Right cardiac atrium (tissue), 5 donors: Measurements from ENCODE around the gene CAMTA1. TPM values are rescaled to one million over a fixed set of nuclear protein-coding genes. Genes with fewer than 3 reads are reported as not detected.
A peak's percentile ranks its signal among the peaks of the same experiment; 100 is the strongest.

Experiments used
- ATAC-seq, 2 donors: fragments of 200-7000 bp; cut with Tn5 transposase; one replicate each; pipeline versions ENCODE4 v1.8.0 to v1.9.1; 2020; ENCODE audit warnings: moderate library complexity in 2 of 2, mild to moderate bottlenecking in 1 of 2
- DNase-seq, 3 donors: peaks; one replicate each; pipeline ENCODE4 v3.0.0-alpha.2; 2020
- H3K27ac ChIP-seq: one replicate; pipeline ENCODE4 v1.5.1; 2013; ENCODE audit warnings: mild to moderate bottlenecking, low read length, control low read depth, moderate library complexity
- H3K27me3 ChIP-seq: one replicate; pipeline ENCODE4 v1.6.1; 2013; ENCODE audit not compliant: control insufficient read depth, insufficient read depth
- H3K4me1 ChIP-seq: one replicate; pipeline ENCODE4 v1.6.1; 2013; ENCODE audit warnings: low read length; ENCODE audit not compliant: control insufficient read depth, insufficient read depth
- H3K4me3 ChIP-seq: one replicate; pipeline ENCODE4 v1.5.1; 2013; ENCODE audit warnings: low read length, control low read depth
- H3K9me3 ChIP-seq: one replicate; pipeline ENCODE4 v1.6.1; 2013; ENCODE audit warnings: low read length; ENCODE audit not compliant: control insufficient read depth
- WGBS: extraction: QIAGEN DNeasy Blood & Tissue Kit; methylation state at CpG from one replicate; pipeline ENCODE4 v1.1.7; 2013; 5-methylcytosine and 5-hydroxymethylcytosine counted together
- intact Hi-C, 4 donors: fragments of 100-400 bp; cut with DNase I; formaldehyde crosslinking; loops; one replicate each; pipeline versions ENCODE4 v1.11.0 to v1.14.0; 2022 to 2023
- polyA plus RNA-seq: library from polyadenylated mRNA; stranded (reverse); fragments of 200-250 nt; gene quantifications from one replicate; pipeline ENCODE4 v1.2.3, GENCODE V29; 2013
- total RNA-seq, 4 donors: library from RNA; stranded (reverse); fragmentation: NEBNext Ultra II Directional; extraction: Animal tissue kit (Norgen Biotek cat#: 25700); gene quantifications; one replicate each; pipeline ENCODE4 v1.2.1, GENCODE V29; 2021
- donor health status: healthy with polysubstance abuse.
- donor health status: DM: no; HTN: yes; CAD: no.
- donor health status: DM: no; HTN: no; CAD: no.
- donor health status: DM: no; HTN: yes; CAD: no; lungs with severe emphysema.
- donor health status: DM: yes; HTN: yes; CAD: no.

CAMTA1 gene
- total and polyA plus RNA-seq, 5 donors = 155 to 334 (median 164) TPM

DNA sequence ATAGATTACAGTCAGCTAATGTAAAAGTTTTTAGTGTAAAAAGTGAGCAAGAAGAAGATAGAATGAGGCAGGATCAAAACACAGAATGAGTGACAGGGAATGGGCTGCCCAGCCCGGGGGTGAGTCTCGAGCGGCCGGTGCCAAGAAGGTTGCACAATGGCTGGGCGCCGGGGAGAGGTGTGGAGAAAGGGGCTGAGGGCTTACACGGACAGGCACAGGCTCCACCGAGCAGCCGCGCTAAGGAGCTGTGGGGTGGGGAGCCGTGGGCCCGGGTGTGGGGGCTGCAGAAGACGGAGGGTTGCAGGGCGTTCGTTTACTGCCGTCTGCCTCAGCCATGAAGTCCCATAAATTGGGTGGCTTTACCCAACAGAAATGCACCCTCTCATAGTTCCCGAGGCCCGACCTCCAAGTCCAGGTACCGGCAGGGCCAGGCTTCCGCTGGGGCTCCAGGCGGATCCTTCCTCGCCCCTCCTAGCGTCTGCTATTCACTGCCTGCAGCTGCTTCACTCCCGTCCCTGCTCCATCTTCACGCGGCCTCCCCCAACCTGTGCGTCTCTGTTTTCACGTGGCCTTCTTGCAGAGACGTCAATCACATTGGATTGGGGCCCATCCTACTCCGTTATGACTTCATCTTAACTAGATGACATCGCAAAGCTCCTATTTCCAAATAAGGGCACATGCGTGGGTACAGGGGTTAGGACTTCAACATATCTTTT, 277.2 kb downstream of the CAMTA1 start:
- 85% methylated on average over 32 of the region's 32 CpGs for WGBS

DNA sequence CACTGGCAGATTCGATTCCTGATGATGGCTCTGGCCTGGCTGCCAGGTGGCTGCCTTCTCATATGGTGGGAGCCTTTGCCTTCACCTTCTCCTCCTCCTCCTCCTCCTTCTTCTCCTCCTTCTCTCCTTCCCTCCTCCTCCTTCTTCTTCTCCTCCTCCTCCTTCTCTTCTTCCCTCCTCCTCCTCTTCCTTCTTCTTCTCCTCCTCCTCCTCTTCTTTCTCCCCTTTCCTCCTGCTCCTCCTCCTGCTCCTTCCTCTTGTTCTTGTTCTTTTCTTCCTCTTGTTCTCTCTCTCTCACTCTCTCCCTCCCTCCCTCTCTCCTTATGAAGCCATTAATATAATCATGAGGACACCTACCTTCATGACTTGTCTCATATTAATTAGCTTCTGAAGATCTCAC, 278.7 kb downstream of the CAMTA1 start:
- no peak for DNase-seq
- Histone ChIP-seq H3K9me3 (no peaks in the 10 kb centered on the region), H3K27me3 (no peaks in the 10 kb centered on the region), H3K4me1 (no peaks in the 10 kb centered on the region), H3K27ac (no peak overlapping the region), H3K4me3 (no peak overlapping the region)
- ATAC-seq = no peak
- intact Hi-C loops = loop anchor here in 1 of 4 donors (10.0 kb wide), 2 partner anchors 339 to 581 kb away; no protein-coding TSS in a partner anchor
- WGBS = 77% methylated on average over 1 of the region's 1 CpG

More for the DNA sequence above, 277.2 kb downstream of the CAMTA1 start:
- Histone ChIP-seq H3K4me3 (no peak overlapping the region), H3K4me1 (no peaks in the 10 kb centered on the region), H3K9me3 (no peaks in the 10 kb centered on the region), H3K27me3 (no peaks in the 10 kb centered on the region), H3K27ac (no peak overlapping the region)
- intact Hi-C loops = loop anchor here in 1 of 4 donors (10.0 kb wide), 2 partner anchors 338 to 582 kb away; no protein-coding TSS in a partner anchor
- no peak for DNase-seq
- ATAC-seq = no peak

DNA sequence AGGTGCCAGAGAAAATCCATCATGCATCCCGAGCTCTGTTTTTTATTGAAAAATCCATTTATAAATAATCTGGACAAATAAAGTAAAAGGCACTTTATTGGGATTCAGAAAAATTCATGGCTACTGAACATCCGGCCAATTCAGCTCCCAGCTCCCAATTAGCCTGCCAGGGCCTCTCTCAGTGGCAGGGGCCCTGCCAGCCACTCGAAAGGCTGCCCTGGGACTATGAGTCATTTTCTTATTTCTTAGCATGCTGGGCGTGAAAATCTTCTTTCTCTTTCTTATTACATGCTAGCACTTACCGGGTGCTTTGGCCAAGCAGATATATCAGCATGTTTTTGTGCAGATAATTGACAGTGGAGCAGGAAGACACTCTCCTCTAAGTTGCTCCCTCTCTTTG, 283.3 kb downstream of the CAMTA1 start:
- no peaks in the 10 kb centered on the region for H3K9me3 ChIP-seq
- ATAC-seq = no peak
- intact Hi-C loops = loop anchor here in 2 of 4 donors (5.0 to 10.0 kb wide), 3 partner anchors 341 to 576 kb away; no protein-coding TSS in a partner anchor
- WGBS = 88% methylated on average over 5 of the region's 5 CpGs
- H3K27ac ChIP-seq = no peak overlapping the region
- H3K4me3 ChIP-seq = no peak overlapping the region
- no peaks in the 10 kb centered on the region for H3K27me3 ChIP-seq
- no peaks in the 10 kb centered on the region for H3K4me1 ChIP-seq
- no peak for DNase-seq

DNA sequence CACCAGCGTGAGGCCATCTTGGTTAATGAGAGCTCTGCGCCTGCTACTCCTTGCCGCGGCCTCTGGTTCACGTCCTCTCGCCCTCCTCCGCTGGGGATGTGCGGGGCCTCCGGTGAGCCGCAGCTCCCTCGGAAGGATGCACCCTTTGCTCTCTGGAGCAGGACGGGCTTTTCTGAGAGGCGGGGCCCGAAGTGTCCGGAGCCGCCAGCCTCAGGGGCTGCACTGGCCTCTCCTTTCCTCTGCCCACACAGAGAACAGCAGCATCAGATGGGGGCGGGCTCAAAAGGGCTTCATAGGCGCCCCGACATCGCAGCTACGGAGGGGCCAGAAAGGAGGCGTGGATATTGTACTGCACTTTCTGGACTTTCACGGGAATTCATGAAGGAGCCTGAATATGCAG, 284.7 kb downstream of the CAMTA1 start:
- peak overlapping the region; percentile 8 for H3K4me3 ChIP-seq
- H3K9me3 ChIP-seq = no peaks in the 10 kb centered on the region
- peak; percentile 43 to 71 for ATAC-seq
- no peaks in the 10 kb centered on the region for H3K27me3 ChIP-seq
- WGBS = 6% methylated on average over 23 of the region's 23 CpGs
- intact Hi-C loops = loop anchor here (2.0 to 10.0 kb wide), 5 partner anchors 275 to 575 kb away; no protein-coding TSS in a partner anchor
- no peak overlapping the region for H3K27ac ChIP-seq
- H3K4me1 ChIP-seq = no peaks in the 10 kb centered on the region
- DNase-seq = peak in 1 of 3 donors; percentile 54

DNA sequence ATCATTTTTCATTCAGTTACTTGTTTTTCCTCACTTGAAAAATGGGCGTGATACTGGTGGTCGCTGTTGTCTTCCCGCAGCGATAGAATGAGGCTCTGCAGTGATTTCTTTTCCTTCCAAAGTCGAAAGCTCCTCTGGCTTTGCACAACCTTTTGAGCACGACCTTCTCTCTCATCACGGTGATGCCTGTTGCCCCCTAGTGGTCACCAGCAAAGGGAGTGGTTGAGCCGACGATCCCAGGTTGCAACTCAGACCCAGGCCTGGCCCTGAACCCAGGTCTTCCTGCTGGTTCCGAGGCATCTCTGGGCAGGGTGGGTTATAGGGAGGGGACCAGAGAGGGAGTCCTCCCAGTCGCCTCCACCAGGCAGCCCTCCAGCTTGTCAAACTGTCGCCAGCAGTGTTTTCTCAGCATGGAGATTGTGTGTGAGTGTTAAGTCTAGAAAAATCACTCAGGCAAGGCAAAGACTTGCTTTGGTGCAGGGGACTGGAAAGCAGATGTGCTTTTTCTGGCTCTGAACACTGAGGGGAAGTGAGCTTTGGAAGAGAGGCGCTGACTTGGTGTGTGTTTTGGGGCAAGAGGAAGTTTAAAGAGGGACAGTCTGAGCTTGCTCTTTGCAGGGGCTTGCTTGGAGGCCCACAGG, 285.3 kb downstream of the CAMTA1 start:
- H3K4me1 ChIP-seq = no peaks in the 10 kb centered on the region
- 9% methylated on average over 13 of the region's 13 CpGs for WGBS
- H3K9me3 ChIP-seq = no peaks in the 10 kb centered on the region
- no peaks in the 10 kb centered on the region for H3K27me3 ChIP-seq
- no peak overlapping the region for H3K27ac ChIP-seq
- peak overlapping the region; percentile 8 for H3K4me3 ChIP-seq
- peak; percentile 77 to 92 for ATAC-seq
- intact Hi-C loops = loop anchor here (2.0 to 10.0 kb wide), 3 partner anchors 276 to 346 kb away; no protein-coding TSS in a partner anchor
- DNase-seq = peak; percentile 54 to 71 (median 66)

DNA sequence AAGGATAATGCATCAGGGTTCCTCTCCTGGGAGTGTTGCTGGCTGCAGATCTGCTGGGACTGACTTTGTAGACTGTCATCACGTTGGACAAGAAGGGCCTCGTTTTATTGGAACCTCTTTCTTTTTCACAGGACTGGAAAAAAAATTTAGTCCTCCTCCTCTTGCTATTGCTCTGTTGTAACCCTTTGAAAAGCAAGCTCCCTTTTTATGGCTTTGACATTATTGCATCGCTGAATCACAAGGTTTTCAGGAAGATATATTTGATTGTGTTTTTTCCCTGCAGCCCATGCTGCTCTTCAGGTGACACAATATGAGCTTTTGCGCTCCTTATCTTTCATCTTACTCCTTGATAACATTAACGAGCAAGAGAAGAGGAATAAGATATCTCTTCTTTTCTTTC, 290.9 kb downstream of the CAMTA1 start:
- DNase-seq (no peak), ATAC-seq (no peak)
- Histone ChIP-seq H3K4me3 (no peak overlapping the region), H3K4me1 (no peaks in the 10 kb centered on the region), H3K27me3 (no peaks in the 10 kb centered on the region), H3K9me3 (no peaks in the 10 kb centered on the region), H3K27ac (no peak overlapping the region)
- intact Hi-C loops = loop anchor here in 3 of 4 donors (10.0 kb wide), 2 partner anchors 281 to 351 kb away; no protein-coding TSS in a partner anchor
- 67% methylated on average over 5 of the region's 5 CpGs for WGBS

DNA sequence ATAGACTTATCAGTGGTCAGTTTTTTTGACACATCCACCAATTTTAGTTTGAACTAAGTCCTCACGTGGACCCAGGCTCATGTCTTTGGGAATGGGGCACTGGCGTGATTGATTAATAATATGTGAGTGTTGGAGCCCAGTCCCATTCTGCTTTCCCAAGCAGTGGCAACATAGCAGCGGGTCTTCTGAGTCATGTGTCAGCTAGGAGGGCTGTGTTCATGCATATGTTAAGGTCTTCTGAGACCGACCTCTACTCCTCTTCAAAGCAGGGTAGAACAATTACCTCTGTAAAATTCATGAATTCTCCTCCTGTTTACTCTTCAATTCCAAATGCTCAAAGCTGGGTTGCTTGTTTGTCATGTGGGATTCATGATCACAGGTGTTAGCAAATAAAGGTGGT, 291.3 kb downstream of the CAMTA1 start:
- H3K27ac ChIP-seq = no peak overlapping the region
- 66% methylated on average over 4 of the region's 4 CpGs for WGBS
- intact Hi-C loops = loop anchor here in 3 of 4 donors (10.0 kb wide), 2 partner anchors 282 to 352 kb away; no protein-coding TSS in a partner anchor

DNA sequence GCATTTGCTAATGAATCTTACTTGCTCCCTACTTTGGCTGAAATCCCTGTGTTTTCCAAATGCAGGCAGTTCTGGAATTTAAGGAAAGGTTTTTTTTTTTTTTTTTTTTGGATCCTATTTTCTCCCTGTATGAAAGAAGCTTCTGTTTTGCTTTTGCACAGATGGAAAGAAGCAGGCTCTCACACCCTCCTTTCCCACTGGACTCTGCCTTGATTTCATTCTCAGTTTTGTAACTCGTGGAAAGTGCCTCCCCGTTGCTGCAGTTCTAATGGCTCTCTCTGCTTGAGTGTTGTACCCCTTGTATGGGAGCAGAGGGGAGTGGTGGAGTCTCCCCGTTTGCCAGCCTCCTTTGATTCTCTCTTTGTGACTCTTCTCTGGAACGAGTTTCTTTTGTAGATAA, 291.9 kb downstream of the CAMTA1 start:
- no peak overlapping the region for H3K27ac ChIP-seq
- no peaks in the 10 kb centered on the region for H3K9me3 ChIP-seq
- ATAC-seq = no peak
- intact Hi-C loops = loop anchor here in 3 of 4 donors (10.0 kb wide), 2 partner anchors 282 to 352 kb away; no protein-coding TSS in a partner anchor
- no peaks in the 10 kb centered on the region for H3K4me1 ChIP-seq
- WGBS = 37% methylated on average over 4 of the region's 4 CpGs
- H3K4me3 ChIP-seq = no peak overlapping the region
- no peak for DNase-seq
- H3K27me3 ChIP-seq = no peaks in the 10 kb centered on the region

More for the DNA sequence above, 291.3 kb downstream of the CAMTA1 start:
- ATAC-seq (no peak), DNase-seq (no peak)
- no peaks in the 10 kb centered on the region for H3K4me1 ChIP-seq
- H3K4me3 ChIP-seq = no peak overlapping the region
- no peaks in the 10 kb centered on the region for H3K27me3 ChIP-seq
- no peaks in the 10 kb centered on the region for H3K9me3 ChIP-seq

DNA sequence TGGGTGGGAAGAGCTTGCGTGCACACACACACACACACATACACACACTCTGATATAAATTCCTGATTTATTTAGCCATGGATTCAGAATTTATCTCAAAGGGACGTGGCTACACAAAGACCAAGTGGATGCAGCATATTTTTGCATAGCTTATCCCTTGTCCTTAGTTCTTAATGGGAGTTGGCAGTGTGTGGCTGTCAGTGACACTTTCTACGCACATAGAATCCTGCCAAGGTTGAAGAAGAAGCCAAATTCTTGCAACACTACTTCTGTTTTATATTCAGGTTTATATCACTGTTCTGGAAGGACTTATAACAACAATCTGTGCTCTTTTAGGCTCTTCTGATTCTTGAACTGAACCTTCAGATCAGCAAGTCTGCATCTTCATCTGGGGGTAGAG, 292.7 kb downstream of the CAMTA1 start:
- DNase-seq = no peak
- H3K4me3 ChIP-seq = no peak overlapping the region
- H3K27me3 ChIP-seq = no peaks in the 10 kb centered on the region
- WGBS = 69% methylated on average over 3 of the region's 3 CpGs
- H3K9me3 ChIP-seq = no peaks in the 10 kb centered on the region
- H3K27ac ChIP-seq = no peak overlapping the region
- ATAC-seq = no peak
- intact Hi-C loops = loop anchor here in 3 of 4 donors (10.0 kb wide), 2 partner anchors 283 to 353 kb away; no protein-coding TSS in a partner anchor
- H3K4me1 ChIP-seq = no peaks in the 10 kb centered on the region

DNA sequence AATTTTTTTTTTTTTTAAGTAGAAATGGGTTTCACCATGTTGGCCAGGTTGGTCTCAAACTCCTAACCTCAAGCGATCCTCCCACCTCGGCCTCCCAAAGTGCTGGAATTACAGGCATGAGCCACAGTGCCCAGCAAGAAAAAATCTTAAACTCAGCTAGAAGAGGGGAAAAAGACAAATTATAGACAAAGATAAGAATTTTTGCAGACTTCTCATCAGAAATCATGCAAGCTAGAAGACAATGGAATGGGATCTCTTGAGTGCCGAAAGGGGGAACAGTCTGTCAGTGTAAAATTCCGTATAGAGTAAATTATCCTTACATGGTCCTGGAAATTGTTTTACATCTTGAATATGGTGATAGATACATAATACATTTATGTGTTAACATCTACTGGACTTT, 294.4 kb downstream of the CAMTA1 start:
- no peak overlapping the region for H3K4me3 ChIP-seq
- ATAC-seq = no peak
- DNase-seq = no peak
- 93% methylated on average over 4 of the region's 4 CpGs for WGBS
- no peaks in the 10 kb centered on the region for H3K27me3 ChIP-seq
- no peak overlapping the region for H3K27ac ChIP-seq
- H3K4me1 ChIP-seq = no peaks in the 10 kb centered on the region
- intact Hi-C loops = loop anchor here in 3 of 4 donors (10.0 kb wide), 2 partner anchors 285 to 355 kb away; no protein-coding TSS in a partner anchor
- H3K9me3 ChIP-seq = no peaks in the 10 kb centered on the region
